ENCODE results near the gene PAM.
"Not testable (repeated sequence)": the region's sequence is repeated elsewhere in the genome, so short reads cannot be mapped to it uniquely, and the experiment has no call there.

PAM gene

DNA sequence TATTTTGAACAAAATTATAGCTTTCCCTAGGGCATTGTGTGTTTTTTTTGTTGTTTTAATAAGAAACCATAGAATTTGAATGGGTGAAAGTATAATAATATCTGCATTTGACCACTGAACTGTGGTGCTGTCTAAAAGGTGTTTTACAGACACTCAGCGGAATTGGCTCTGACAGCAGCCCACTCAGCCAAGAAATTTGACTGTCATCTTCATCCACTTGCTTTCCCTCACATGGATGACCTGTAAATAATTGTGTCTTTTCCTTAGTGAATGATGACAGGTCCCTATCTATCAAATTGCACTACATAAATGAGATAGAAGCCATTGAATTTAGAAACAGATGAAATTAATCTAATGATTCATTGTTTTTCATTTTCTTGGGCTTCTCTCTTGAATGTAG, 150.0 kb downstream of the PAM start:
- no peak for DNase-seq

DNA sequence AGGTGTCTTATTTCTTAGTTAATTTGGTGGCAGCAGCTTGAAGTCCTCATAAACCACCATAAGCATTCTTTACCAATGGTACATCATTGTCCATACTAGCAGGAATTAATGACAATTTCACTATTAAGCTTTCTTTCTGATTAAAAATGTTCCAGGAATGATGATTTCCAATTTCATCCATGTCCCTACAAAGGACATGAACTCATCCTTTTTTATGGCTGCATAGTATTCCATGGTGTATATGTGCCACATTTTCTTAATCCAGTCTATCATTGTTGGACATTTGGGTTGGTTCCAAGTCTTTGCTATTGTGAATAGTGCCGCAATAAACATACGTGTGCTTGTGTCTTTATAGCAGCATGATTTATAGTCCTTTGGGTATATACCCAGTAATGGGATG, 152.0 kb downstream of the PAM start:
- not testable (repeated sequence) for DNase-seq

DNA sequence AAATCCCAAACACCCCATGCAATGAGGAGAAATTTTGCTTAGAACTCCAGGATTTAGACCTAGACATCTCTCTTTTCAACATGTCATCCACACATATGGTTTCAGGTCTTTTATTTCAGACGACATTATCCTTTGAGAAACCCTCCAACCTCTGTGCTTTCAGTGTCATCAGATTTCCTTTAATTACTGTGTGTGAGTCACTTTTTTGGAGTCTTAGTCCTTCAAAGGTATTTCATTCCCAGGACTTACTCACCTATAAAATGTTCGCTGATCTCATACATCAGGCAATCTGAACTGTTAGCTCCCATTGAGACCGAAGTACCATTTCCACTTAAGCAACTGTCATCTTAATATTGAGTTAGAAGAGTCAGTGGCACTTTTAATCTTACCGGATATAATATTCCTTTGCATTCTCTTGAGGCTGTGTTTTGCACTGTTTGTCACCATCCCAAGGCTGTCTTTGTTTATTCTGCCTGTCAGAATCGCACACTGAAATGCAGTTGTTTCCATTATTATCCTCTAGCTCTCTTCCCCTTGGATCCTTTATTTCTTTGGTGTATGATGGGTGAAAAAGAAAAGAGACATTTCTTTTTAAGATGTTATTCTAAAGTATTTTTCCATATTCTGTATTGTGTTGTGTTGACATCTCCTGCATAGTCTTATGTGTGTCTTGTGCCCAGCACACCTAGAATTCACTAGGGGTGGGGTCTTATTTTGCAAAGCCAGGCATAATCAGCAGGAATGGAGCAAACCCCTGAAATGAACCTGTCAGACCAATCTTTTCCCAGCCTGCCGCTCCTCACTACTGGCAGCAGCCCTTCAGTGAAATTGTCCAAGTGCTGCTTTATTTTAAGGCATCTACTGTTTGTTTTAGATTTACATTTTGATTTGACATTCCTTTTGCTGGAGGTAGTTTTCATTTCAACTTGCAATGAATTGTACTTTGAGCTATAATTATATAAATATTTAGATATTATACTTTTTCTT, 155.4 kb downstream of the PAM start:
- DNase-seq: no peak

DNA sequence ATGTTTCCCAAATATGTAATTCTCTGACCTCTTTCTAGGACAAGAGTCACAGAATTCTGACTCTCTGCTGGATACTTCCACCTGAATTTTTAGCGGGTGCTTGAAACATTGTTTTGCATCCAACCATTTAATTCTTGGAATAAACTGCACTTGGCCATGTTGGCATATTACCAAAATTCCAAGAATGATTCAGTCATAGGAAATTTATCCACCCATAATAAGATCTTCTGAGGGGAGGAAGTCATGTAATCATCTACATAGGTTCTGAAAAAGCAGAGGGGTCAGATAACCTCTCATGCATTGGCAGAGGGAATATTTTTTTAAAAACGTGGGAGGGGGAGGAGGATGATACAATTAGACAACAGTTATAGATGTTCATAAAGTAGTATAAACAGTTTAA, 156.9 kb downstream of the PAM start:
- DNase-seq: no peak

DNA sequence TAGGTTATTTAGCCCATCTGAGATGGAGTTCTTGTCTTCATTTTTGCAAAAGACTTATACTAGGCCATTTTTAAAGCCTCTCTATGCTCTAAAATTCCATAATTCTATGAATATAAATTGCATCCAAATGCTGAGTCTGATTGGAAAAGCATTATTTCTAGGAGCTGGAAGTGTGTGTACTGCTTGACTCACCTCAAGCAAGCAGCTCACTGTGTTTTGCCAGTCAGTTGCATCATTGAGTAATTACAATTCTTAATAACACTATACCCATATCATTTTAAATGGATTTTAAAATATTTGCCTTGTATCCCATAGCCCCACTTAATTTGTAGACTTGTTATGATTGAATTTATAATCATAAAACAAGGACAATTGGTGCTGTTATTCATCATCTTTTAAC, 161.0 kb downstream of the PAM start:
- no peak for DNase-seq

DNA sequence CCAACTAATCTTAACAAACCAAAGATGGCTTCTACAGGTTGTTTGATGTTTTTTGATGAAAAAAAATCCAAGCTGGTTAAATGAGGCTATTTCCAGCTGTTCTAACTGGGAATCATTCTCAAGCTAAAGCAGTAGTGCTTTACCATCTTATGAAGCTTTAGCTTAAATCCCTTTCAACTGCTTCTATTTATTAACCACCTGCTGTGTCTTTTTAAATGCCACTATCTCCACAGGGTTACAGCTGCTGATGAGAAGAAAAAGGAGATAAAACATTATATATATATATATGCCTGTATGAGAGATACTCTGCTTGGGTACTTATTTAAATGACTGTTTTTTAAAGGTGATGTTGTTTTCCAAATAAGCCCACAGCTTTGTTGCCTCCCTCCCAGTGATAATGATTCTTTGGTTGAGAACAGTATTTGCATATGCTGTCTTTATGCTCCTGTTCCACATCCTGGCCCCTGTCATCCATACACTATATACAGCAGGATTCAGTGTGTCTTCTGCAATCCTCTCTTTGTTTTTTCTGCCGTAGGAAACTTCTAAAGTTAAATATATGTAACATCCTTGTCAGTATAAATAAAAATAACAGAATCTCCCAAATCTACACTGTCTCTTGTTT, 164.0 kb downstream of the PAM start:
- DNase-seq: no peak

DNA sequence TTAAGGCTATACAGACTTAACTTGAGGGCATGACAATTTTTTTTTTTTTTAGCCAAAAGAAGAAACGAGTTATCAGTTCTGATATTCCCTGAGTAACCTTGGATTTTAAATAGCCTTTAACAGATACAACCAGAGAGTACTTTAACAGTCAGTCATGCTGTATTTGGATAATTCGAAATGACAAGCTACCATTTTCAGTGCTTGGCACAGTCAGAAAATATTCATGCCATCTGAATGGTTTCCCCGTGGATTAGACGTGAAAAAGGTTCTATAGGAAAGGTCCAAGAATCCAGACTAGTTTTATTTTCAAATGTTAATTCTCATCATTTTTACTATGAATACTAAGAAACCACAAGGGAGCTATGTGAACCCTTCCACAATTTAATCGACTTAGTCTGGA, 165.7 kb downstream of the PAM start:
- DNase-seq: no peak

DNA sequence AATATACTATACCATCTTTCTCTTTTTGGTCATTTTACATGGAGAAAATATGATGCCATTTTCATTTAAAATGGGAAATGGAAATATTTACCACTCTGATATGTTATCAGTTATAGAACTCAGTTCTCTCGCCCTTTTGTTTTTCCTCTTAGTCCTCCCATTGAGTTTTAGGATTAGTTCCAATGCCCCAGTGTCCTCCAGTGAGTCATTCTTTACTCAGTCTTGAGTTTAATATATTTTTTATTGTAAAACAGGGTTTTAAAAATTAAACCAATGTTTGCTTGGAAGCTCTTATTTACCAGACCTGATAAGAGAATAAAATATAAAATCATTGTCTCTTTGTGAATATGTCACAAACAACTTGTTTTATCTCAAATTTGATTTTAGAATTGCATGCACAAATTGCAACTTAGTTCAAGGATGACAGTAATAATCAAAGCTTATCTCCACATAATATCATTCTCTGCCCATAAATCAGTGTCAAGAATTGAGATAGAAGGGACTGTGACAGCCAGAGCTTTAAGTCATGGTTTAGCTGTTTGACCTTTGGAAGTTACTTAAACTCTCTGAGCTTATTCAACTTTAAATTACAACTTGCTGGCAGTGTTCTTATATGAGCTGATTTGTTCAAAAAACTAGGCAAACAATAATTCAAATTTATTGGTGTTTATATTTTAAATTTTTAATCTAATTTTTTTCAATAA, 166.4 kb downstream of the PAM start:
- DNase-seq: no peak

DNA sequence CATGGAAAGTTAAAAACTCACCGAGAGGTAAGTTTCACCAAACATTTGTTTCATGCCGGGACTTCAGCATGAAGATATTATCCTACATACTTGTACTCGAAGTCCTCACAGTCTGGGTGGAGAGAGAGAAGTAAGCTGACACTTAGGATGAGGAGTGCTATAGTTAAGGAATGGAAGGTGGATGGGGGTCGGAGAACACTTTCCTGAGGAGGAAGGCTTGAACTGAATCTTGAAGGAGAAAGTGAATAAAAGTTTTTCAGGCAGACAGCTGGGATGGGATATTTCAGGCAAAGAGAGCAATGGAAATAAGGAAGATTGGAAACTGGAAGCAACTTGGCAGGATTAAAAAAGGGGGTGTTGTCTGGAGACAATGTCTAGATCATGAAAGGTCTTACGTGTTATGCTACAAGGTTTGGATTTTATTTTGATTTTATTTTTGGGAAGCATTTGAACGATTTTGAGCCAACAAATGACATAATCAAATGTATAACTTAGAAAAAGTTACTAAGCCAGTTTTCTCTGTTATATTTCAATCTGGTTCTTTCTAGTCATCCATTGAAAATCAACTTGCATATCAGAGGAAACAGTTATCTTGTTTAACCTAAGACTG, 167.1 kb downstream of the PAM start:
- no peak for DNase-seq

DNA sequence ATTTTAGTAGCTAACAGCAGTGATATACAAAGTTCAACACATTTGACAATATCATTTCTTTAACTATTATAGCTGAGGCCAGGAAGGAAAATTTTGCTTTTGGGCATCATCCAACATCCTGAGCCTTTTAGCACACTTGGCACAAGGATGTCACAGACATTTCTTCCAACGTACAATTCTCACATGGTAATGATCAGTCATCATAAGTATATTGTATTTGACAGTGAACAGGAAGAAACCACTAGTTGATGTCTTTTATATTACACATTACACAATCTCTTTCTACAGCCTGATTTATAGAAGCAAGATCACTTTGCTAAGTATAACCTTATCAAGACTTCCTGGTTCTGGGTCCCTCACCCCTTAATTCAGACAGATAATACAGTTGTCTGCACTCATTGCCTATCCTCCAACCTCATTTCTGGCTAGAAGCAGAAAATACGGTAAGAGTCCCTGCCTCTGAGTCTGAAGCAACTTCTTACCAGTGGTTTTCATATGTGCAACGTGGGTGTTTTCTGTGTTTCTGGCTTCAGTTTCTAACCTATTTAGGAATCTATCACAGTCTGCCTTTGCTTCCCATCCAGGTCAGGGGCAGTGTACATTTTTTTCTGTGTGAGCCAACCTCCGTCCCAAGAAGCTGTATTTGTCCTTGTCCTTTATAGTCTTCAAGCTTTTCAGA, 167.8 kb downstream of the PAM start:
- DNase-seq: no peak

DNA sequence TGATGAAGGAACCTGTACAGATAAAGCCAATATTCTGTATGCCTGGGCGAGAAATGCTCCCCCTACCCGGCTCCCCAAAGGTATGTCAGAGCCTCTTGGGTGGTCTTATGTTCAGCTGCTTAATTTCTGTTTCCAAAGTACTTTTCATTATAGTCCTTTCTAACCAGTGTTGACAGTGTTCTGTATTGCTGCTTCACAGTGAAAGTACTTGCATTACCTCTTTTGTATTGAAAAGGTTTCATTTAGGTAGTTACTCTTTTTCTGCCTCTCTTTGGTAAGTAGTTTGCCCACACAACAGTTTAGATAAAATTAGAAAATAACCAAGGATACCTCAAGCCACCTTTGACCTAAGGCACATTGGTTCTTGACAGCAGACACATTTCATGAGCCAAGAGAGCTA, 169.9 kb downstream of the PAM start:
- DNase-seq: no peak

DNA sequence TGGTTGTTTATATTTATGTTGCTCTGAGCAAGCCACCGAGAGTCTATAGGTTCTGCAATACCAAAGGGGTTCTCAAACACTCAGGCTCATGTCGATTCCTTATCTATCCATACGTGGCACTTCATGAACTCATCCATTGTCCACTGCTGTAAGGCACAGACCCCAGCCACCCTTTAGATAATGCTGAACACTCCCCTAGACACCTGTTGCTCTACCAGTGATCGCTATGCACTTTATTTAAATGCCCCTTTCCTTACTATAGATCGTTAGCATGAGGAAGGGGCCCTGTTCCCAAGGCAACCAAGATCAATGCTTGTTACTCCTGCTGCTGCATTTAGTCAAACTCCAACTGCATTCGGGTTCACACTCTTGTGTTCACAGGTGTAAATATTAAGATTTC, 171.9 kb downstream of the PAM start:
- no peak for DNase-seq

DNA sequence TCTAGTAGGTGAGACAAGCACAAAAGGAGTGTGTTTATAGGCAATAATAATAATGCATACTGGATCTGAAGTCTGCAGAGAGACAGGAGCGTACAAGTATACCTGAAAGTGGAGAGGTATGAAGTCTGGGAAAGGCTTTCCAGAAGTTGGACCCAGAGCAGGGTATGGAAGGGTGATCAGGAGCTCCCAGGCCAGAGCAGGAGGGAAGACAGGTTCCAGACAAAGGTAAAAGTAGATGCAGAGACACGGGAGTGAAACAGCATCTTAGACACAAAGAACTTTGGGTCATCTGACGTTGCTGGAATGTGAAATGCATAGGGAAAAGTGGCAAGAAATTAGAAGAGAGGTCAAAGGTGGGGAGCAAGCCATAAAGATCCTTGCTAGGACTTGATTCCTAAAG, 175.1 kb downstream of the PAM start:
- DNase-seq: no peak

DNA sequence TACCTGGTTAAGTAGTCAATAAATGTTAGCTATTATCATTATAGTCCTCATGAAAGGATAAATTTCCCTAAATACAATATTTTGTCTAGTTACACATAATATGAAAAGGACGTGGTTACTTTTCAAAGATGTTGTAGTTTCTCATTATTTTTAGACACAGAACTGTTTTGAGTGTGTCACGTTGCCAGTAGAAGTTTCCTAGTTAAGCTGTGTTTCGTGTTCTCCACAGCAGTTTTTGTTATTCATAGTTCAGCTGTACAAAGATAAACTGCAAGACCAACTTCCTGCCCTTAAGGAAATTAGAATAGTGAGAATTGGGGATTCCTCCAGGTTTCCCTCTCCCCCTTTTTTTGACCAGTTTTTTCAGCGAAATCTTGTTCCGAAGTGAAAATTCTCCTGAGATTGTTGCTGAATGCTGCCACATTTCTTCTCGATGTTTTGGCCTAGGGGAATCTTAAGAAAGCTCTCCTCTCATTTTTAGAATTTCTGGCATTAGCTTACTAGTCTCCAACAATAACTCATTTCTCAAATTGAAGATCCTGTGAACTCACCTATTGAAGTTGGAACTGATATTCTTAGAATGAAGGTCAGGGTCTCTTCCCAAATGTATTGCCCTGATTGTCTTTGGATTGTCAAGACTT, 176.1 kb downstream of the PAM start:
- no peak for DNase-seq

DNA sequence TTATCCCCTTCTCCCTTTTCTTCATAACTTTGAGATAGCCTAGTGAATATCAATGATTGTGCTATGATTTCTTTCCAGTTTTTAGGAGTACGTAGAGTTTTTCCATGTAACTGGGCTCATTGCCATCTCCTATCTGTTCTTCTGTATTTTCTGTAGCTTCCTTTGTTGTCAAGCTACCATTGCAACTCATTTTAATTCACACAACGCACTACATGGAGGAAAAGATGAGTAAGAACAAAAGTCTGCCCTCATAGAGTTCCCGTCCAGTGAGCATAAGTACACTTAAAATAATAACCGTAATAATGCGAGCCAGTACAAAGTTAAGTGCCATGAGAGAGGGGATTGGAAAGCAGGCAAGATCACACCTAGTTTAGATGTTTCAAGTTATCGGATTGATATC, 177.7 kb downstream of the PAM start:
- no peak for DNase-seq

DNA sequence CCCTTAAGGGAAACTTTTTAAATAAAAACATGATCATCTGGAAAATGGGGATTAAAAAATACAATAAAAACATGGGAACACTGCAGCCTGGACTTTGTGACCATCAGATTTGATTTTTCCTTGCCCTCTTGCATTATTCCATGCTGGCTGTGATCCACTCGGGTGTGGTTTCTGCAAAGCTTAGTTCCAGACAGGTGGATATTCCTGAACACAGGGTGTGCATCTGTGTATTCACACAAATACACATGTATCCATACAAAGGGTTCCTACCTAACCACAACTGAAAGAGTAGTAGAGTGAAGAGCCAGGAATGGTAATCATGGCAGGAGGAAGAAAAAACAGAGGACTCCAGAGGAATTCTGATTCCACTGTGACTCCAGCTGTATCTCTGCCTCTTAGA, 178.2 kb downstream of the PAM start:
- DNase-seq: no peak

DNA sequence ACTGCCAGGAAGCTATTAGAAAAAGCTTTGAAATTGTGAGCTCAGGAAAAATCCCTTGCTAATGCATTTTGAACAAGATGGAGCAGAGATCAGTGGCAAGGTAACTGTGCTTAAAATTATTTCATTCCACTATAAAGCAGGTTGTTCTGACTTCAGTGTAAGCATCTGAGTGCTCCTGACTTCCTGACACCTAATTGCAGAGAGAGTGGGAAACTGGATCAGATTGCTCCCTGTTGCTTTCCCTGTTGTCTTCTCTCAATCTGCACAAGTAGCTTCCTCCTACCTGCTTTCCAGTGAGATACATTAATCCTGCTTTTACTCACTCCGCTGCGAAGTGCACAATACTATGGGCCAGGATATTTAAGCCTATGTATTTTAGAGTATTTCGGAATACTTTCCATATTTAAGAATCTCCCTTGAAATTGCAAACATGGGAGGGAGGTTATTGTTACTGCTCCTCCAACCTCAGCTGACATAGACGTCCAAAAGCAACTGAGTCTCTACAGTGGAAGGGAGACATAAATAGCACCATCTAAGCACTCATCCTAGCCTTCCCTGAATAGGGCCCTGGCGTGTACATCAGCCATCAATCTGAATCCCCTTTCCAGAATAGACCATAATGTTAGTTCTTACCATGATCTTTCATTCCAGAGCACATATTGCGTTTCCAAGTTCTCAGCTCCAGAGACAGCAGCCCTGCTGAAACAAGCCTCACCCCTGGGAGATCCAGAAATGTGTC, 178.8 kb downstream of the PAM start:
- DNase-seq: no peak

DNA sequence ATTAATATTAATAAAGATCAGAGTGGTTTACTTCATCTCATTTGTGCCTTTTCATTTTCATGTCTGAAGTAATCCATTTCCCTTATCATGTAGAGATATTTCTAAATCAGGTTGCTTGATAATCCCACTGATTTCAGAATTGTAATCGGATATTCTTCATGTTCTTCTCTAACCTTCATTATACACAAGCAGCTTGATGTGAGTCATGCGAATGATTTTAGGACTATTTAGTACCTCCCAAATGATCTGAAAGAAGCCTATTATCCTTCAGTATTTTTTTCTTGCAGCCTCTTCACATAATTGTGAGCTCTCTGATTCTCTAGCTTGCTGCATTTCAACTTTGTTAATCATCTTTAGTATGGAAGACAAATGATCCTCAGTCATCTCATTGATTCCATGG, 182.8 kb downstream of the PAM start:
- DNase-seq: no peak

DNA sequence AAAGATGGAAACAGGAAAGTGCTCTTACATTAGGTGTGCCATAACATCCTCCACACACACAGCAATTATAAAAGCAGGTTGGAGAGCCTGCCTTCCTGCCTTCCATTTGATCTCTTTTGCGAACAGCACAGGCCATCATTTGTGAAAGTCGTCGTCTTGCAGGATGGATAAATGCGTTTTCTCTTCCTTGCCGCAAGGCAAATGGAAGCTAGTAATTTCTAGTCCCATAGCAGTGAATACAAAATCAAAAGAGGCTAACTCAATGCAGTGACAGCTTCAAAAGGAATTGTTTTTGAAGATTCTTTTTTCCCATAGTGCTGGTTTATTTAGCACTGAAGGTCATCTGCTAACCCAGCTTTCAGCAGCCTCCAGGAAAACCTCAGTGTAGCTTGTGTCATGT, 186.0 kb downstream of the PAM start:
- DNase-seq: no peak

DNA sequence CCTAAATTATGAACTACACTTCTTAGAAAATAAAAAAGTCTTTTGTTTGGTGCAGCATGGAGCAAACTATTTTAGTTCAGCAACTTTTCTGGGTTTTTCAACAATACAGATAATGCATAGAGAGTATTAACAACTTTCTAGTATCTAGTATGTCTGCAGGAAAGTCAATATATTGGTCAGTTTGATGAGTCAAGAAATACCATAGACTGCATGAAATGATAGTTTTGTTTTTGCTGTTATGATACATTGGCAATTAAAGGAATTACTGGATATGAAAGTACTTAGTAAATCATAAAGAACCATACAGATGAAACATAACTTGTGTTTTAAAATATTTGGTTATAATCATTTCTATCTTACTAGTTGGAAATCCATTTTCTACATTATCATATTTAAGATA, 191.3 kb downstream of the PAM start:
- DNase-seq: no peak

DNA sequence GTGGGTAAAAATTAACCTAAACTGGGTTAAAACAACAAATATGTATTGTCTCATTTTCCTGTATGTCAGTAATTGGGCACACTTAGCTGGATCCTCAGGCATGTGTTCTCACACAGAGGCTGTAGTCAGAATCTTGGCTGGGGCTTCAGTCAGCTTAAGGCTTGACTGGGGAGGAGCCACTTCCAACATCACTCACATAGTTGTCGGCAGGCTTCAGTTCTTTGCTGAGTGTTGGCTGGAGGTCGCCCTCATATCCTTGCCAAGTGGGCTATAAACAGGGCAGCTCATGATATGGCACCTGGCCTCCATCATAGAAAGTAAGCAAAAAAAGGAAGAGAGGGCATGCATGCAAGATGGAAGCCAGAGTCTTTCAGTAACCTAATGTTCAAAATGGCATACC, 191.9 kb downstream of the PAM start:
- DNase-seq: no peak

DNA sequence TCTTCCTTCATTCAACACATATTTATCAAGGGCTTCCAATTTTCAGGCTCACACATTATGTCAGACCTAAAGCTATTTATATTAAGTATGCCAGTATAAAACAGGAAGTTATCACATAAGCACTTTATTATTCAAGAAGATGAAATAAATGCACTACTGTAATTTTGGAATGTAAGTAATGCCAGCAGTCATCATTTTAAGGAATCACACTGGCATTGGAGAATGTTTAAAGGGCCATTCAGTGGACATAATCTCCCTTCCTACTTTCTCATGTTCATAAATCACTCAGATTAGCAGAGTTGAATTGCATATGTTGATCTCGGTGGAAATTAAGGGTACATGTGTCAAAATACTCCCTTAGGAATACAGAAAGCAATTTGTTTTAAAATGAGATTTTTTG, 200.4 kb downstream of the PAM start:
- DNase-seq: no peak

All from activated CD4-positive, alpha-beta T cell treated with anti-CD3 and anti-CD28 coated beads for 48 hours (primary cell).